Middle frontal gyrus (tissue), 1 donor: ENCODE data around the gene PTGS1.
"Not testable (repeated sequence)": the region's sequence is repeated elsewhere in the genome, so short reads cannot be mapped to it uniquely, and the experiment has no call there.

Experiments used
- DNase-seq: peaks from one replicate; pipeline ENCODE4 v3.0.0-alpha.2; 2015; ENCODE audit warnings: low spot score; ENCODE audit errors: extremely low spot score

The PTGS1 gene

GRCh38 chr9:122394265-122395125 lies 23.7 kb downstream of the PTGS1 start:
- no peak for DNase-seq

- no peak for DNase-seq
These were observed 25.9 kb downstream of the PTGS1 start for GRCh38 chr9:122396614-122397148.

GRCh38 chr9:122397749-122398148 lies 26.9 kb downstream of the PTGS1 start:
- no peak for DNase-seq

DNA sequence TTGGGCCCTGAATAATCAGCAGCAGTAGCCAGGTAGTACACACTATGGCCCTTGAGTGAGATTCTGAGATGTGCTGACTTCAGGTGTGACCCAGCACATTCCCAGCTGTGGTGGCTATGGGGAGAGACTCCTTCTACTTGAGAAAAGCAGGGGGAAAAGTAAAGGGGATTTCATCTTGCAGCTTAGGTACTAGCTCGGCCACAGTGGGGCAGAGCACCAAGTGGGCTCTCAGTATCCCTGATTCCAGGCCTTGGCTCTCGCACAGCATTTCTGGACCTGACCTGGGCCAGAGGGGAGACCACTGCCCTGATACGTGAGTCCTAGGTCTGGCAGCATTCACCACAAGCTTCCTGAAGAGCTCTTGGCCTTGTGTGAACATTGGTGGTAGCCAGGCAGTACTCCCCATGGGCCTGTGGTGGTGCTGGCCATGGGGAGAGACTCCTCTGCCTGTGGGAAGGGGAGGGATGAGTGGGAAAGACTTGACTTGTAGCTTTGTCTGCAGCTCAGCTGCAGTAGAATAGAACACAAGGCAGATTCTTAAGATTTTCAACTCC lies 27.6 kb downstream of the PTGS1 start:
- DNase-seq = no peak

DNA sequence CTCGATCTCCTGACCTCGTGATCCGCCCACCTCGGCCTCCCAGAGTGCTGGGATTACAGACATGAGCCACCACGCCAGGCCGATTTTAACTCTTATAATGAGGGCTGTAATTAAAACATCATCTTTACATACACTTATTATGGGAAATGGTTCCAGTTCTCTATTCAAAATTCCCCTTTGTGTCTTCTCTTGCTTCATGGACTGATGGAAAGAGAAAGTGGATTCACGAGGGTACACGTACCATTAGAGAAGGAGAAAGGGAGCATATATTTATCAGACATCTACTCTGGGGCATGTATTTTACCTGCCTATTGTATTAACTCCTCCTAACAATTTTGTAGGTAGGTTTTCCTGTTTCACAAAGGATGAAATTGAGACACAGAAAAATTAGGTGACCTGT lies 31.1 kb downstream of the PTGS1 start:
- no peak for DNase-seq

DNA sequence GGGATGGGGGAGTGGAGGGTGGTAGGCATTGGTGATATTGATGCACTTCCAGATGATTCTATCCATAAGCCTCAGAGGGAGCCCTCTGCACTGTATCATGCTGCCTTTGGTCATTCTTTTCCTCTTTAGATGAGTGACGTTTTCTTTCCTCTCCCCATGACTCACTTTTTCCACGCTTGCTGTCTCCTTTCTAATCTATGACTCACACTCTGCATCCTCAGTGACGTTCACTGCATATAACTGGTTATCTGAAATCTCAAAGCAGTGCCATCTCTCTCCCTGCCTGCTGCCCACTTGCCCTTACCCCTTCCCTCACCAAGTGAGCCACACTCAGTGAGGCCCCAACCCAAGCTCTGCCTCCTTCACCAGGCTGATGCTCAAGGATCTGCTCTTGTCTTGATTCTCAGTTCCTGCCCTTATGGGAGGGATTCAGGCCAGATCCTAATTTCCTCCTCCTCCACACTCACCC lies 31.6 kb downstream of the PTGS1 start:
- DNase-seq = no peak

GRCh38 chr9:122402874-122403273 lies 32.0 kb downstream of the PTGS1 start:
- DNase-seq = no peak

DNA sequence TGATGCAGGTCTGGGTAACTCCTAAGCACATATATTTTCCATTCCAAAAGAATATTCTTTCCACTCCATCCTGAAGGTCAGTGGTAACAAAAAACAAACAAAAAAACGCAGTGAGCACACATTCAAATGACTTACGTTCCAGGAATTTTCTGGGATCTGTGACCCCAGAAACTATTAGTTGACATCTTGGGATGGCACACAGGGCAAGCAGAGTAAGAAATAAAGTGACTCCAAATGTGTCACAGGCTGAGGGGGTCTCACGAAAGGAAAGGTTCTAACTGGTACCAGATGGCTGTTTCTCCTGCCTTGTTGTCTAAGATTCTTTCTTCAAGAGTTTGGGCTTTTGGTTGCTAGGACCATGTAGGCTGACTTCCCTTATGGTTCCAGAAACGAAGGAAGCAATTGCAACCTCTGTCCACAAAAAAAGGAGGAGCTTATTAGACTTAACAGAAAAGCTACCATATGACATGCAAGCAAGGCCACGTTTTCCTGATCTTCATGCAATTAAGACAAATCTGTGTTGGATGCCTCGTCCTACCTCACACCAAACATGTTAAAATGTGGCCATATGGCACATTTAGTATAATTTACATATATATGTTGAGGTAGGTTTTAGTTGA lies 32.7 kb downstream of the PTGS1 start:
- no peak for DNase-seq

DNA sequence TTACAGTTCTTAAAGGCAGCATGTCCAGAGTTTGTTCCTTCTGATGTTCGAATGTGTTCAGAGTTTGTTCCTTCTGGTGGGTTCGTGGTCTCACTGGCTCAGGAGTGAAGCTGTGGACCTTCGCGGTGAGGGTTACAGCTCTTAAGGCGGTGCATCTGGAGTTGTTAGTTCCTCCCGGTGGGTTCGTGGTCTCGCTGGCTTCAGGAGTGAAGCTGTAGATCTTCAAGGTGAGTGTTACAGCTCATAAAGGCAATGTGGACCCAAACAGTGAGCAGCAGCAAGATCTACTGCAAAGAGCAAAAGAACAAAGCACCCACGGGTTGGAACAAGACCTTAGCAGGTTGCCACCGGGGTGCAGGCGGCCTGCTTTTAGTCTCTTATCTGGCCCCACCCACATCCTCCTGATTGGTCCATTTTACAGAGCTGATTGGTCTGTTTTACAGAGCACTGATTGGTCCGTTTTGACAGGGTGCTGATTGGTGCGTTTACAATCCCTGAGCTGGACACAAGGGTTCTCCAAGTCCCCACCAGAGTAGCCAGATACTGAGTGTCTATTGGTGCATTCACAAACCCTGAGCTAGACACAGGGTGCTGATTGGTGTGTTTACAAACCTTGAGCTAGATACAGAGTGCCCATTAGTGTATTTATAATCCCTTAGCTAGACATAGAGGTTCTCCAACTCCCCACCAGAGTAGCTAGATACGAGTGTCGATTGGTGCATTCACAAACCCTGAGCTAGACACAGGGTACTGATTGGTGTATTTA lies 34.7 kb downstream of the PTGS1 start:
- not testable (repeated sequence) for DNase-seq

DNA sequence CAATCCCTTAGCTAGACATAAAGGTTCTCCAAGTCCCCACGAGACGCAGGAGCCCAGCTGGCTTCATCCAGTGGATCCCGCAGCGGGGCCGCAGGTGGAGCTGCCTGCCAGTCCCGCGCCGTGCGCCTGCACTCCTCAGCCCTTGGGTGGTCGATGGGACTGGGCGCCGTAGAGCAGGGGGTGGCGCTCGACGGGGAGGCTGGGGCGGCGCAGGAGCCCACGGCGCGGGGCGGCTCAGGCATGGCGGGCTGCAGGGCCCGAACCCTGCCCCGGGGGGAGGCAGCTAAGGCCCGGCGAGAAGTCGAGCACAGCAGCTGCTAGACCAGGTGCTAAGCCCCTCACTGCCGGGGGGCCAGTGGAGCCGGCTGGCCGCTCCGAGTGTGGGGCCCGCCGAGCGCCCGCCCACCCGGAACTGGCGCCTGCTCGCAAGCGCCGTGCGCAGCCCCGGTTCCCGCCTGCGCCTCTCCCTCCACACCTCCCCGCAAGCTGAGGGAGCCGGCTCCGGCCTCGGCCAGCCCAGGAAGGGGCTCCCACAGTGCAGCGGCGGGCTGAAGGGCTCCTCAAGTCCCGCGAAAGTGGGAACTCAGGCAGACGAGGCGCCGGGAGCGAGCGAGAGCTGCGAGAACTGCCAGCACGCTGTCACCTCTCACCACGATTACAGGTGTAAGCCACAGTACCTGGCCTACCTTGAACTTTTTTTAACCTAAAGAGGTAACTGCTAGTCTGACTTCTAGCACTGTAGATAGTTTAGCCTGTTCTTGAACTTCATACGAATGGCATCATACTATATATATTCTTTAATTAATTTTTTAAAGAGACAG lies 35.5 kb downstream of the PTGS1 start:
- DNase-seq = no peak

DNA sequence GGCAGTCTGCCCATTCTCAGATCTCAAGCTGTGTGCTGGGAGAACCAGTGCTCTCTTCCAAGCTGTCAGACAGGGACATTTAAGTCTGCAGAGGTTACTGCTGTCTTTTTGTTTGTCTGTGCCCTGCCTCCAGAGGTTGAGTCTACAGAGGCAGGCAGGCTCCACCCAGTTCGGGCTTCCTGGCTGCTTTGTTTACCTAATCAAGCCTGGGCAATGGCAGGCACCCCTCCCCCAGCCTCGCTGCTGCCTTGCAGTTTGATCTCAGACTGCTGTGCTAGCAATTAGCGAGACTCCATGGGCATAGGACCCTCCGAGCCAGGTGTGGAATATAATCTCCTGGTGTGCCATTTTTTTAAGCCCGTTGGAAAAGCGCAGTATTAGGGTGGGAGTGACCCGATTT lies 43.3 kb downstream of the PTGS1 start:
- DNase-seq = not testable (repeated sequence)

- no peak for DNase-seq
These were observed 47.2 kb downstream of the PTGS1 start for GRCh38 chr9:122418016-122418415.

DNA sequence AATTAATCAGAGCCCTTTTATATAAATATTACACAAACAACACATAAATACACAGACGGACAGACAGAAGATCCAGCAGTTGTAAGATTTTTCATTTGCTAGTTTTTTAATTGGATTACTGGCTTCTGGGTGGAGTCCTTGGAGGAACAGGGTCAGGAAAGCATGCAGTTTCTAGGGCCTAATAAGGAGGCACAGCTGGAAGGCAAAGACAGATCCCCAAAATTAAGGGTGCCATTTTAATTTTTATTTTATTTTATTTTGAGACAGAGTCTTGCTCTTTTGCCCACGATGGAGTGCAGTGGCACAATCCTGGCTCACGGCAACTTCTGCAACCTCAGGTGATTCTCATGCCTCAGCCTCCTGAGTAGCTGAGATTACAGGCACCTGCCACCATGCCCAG lies 49.5 kb downstream of the PTGS1 start:
- DNase-seq = no peak

DNA sequence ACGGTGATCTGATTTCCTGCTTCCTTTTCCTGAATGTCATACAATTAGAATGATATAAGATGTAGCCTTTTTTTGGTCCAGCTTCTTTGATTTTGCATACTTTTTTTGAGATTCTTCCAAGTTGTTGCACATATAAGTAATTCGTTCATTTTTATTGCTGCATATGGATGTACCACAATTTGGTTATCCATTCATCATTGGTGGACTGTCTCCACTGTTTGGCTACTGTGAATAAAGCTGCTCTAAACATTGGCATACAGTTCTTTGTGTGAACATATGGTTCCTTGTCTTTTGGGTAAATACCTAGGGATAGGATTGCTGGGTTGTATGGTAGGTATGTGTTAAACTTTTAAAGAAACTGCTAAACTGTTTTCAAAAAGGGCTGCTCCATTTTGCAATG lies 54.3 kb downstream of the PTGS1 start:
- no peak for DNase-seq

DNA sequence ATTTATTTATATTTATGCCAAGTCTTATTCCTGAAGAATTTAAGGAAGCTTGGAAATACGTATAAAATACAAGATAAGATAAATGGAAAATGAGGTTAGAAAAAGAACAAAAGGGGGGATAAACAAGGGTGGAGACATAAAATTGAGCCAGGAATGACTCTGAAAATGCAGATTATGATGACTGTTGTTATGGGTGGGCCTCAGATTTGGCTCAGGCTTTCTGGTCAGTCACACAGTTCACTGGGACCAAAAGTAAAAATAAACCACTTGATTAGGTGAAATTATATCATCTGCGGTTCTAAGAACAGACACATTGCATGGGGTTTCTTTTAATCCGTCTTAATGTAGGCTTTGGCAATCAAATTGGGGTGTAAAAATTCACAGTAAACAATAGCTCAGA lies 55.9 kb downstream of the PTGS1 start:
- DNase-seq = no peak

DNA sequence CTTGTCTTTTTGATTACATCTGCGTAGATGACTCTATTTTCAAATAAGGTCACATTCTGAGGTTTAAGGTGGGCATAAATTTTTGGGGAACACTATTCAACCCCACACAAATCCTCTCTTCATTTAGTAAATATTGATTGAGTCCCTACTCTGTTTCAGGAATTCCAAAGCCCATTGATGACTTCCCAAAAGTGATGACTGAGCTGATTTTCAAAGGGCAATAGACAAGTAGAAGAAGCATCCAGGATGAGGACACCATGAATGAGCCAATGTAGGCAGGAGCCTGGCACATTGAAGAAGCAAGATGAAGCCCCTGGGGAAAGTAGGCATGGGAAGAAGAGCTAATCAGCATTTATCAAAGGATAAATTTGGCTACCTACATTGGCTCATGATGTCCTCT lies 71.7 kb downstream of the PTGS1 start:
- DNase-seq = no peak

DNA sequence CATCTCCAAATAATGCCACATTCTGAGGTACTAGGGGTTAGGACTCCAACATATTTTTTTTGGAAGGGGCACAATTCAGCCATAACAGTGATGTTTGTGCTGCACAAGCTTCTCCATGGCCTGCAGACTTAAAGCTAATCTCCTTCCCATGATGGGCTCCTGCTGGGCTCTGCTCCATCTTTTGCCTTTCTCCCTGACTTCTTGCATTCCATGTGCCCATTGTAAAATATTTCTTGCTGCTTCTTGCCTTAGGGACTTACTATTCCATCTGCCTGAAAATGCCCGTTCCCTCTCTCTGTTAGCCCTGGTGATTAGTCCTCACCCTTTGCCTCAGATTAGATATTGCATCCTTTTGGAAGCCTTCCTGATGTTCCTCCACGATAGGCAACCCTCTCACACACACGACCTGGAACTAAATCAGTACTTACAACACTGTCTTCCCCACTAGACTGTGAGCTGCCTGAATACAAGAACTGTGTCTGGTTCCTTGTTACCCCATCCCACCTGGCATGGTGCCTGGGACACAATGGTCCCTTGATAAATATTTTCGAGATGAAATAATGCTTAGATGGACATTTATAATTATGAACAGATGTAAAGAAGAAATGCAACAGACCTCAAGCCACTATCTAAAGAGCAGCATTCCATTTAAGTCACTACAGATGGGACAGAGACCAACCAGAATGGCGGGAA lies 73.4 kb downstream of the PTGS1 start:
- no peak for DNase-seq
